Erythroblast (primary cell): ENCODE results near the gene PRDX3.

ENCODE experiments used
- GATA1 ChIP-seq: IDR thresholded peaks from 2 replicates; pipeline ENCODE4 v1.6.1; 2011; ENCODE audit warnings: low read depth, mild to moderate bottlenecking, control low read depth, low read length, moderate library complexity
- POLR2A ChIP-seq: IDR thresholded peaks from 2 replicates; pipeline ENCODE4 v1.6.1; 2011; ENCODE audit warnings: mild to moderate bottlenecking, low read length

GRCh38 chr10:119166564-119166963 lies 12.0 kb downstream of the PRDX3 start:
- TF ChIP-seq POLR2A, result no peak
- no peak for TF ChIP-seq GATA1
